HG02571 (cell line): Measurements from ENCODE around the gene ARID5A.
"Not testable (repeated sequence)": the region's sequence is repeated elsewhere in the genome, so short reads cannot be mapped to it uniquely, and the experiment has no call there.

Source experiments
- ATAC-seq: cut with Tn5 transposase; IDR thresholded peaks from one replicate; pipeline ENCODE4 v1.9.1; 2021; ENCODE audit warnings: mild to moderate bottlenecking, moderate library complexity; ENCODE audit not compliant: unreplicated experiment

ARID5A gene

DNA sequence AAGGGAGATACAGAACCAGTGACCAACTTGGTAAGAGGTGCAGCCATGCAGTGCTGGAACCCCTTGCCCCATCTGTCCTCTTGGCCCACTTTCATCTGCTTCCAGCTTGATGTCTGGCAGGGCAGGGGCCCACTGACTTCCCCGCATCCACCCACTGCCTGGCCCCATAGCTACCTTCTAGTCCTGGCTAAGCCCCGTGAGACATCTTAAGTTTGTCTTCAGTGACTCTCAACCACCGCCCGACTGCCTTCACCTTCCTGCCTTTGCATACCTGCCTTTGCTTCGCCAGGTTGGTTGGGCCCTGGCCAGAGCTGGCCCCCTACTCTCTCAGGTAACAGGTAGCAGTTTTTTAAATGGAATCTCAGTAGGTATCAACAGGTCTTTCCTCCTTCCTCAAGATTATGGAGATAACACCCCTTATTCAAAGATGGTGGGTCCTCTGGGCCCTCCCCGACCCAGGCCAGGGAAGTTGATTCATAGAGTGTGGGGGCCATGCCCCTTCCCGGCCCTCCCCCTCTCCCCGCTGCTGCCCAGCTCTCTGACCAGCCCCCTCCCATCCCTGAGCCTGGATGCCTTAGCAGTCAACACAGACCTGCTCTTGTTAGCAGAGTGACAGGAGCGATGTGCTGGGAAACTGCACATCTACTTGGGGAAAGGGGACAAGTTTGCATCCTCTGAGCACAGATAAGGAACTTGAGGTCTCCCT is 2.8 kb downstream of the ARID5A start:
- ATAC-seq: no peak

DNA sequence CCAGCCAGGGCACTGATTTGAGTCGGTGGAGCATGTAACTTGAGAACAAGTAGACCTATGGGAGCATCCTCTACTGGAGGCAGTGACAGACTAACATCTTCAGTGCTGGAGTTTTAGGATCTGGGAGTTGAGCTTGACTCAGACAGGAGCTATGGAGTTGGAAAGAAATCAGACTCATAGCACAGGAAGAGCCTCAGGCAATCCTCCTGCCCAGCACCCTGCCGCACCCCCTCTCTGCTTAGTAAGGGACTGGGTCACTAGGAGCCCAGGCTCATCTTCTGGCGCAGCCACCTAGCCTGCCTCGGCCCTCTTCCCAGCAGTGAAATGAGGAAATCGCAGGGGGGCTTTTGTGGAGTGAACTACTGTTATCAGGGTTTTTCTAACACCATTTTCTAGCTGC is 3.6 kb downstream of the ARID5A start:
- no peak for ATAC-seq

DNA sequence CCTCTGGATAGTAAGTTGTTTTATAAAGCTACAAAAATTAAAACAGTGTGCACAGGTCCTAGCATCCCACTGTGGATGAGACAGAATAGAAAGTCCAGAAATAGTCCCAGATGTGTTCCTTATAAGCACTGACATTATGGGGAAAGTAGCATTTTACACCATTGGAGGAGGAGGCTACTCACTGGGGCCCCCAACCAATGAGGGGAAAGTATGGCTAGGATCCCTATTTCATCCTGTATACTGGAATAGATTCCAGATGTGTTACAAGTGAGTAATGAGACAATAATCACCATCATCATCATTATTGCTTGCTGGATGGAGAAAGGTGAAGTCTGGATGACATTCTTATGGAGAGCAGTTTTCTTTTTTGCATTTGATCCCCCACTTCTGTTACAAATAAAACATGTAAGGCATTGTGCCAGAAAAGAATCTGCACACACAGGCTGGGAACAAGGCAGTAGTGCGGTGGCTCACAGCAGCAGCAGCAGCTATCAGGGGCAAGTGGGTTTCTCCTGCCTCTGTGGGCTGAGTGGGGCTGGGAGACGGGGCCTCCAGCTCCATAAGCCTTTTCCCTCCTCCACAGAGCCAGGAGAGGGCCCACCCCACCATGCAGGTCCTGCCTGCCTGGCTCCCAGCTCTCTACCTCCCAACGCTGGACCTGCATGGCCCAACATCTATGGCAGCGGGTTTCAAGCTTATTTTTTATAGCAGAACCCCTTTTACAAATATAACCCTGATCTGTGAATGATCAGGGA is 5.0 kb downstream of the ARID5A start:
- no peak for ATAC-seq

DNA sequence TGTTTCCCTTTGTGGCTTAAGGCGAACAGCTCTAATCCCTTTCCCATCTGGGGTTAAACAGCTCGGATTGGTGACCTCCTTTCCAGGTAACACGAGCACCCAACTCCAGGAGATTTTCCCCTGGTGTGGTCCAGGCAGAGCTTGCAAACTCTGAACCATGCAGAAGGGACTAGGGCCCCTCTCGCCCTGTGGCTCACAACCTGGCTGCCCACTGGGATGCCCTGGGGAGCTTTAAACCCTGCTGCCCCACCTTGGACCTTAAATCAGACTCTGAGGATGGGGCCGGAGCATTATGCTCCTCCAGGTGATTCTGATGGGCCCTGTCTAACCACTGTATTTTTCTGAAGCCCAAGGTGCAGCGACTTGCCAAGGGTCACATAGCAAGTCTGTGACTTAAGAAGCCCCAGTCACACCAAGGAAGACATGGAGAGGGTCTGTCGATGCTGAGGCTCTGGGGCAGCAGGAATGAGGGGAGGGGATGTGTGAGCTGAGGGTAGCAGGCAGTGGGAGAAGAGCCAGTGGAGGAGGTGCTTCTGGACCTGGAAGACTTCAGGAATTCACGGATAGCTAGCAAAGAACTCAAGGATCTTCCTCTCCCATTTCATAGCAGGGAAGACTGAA is 5.9 kb downstream of the ARID5A start:
- no peak for ATAC-seq

DNA sequence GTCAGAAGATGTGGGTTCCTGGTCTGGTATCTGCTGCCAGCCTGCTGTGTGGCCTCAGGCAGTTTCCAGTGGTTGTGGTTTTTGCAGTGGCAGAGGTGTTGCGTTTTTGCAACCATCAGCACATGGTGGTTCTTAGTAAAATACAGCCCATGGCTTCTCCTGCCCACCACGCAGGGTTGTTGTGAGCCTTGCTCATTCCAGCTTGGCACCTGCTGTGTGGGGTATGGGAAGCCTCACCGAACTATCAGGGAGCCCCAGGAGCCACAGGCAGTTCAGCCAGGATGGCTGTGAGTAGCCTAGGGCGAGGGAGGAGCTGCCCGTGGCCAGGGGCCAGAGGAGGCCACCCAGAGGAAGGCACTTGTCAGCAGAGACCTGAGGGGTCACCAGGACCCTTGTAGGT is 9.8 kb downstream of the ARID5A start:
- ATAC-seq: no peak

DNA sequence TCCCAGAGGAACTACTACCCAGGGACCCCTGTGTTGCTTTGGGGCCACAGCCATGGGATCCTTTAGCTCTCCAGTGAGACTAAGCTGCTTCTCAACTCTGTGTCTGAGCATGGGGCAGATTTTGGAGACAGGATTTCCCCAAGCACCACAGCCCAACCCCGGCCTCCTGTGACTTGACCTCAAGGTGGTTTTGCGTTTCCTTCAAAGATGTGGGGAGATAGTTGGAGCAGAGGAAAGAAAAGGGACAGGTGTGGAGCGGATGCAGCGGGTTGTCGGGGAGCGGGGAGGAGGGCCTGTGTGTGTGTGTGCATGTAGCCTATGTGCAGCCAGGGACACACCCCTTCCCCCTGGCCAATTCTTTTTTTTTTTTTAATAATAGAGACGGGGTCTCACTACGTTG is 10.2 kb downstream of the ARID5A start:
- ATAC-seq: no peak

DNA sequence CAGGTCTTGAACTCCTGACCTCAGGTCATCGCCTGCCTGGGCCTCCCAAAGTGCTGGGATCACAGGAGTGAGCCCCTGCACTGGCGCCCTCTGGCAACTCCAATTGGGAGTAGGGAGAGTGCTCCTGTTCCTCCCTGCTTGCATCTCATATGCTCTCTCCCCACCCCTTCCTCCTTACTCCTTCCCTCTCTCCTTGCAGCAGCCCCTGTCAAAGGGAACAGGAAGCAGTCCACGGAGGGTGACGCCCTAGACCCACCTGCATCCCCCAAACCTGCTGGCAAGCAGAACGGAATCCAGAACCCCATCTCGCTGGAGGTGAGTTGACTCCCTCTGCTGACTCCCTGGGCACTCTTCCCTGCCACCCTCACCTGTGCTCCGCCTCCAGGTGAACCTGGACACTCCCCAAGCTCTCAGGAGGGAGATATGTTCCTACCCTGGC is 10.7 kb downstream of the ARID5A start:
- no peak for ATAC-seq

DNA sequence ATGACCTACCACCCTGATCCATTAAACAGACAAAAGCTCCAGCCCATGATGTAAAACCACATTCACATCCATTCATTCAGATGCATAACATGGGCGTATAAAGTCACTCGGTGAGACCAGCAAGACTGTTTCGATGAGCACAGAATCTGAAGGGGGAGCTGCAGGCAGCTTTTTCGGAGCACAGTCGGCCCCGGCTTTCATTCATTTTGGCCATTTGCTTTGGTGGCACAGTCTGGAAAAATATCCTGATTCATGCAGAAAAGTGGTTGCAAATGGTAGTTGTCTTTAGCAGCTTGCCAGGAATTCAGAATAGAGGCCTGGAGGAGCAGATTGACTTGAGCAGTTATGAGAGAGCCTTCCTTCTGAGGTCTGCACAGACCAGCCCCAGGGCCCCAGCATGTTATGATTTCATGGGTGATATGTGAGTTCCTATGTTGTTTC is 11.2 kb downstream of the ARID5A start:
- ATAC-seq: no peak

DNA sequence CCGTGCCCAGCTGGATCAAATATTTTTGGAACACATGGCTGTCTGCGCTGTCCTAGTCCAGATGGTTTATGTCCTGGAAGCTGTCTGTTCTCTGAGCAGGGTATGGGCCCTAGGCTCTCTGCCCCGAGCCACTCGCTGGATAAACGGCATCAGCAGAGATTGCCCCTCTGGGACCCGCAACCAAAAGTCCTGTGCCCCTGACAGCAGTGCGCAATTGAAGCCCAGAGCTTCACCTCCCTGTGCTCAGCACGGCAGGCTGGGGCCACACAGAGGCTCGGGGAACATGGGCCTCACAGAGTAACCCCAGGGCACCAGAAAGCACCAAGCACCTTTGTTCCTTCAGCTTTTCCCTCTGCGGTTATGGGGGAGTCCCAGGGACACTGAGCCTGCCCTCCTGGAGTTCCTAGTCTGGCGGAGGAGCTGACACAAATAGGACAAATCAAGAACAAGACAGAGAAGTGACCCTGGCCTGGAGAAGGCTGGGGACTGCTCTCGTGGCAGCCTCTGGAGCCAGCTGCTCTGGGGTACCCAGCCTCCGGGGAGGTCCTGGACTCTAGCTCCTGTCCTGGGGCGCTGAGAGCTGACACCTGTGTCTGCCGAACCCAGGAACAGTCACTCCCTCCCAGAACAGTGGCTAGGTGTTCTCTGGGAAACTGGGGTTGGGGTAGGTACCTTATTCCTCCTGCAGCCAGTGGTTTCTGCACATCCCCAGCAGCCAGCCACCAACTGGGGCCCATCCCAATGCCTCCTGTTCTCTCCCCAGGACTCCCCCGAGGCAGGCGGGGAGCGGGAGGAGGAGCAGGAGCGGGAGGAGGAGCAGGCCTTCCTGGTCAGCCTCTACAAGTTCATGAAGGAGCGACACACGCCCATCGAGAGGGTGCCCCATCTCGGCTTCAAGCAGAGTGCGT is 12.3 kb downstream of the ARID5A start:
- ATAC-seq: no peak

DNA sequence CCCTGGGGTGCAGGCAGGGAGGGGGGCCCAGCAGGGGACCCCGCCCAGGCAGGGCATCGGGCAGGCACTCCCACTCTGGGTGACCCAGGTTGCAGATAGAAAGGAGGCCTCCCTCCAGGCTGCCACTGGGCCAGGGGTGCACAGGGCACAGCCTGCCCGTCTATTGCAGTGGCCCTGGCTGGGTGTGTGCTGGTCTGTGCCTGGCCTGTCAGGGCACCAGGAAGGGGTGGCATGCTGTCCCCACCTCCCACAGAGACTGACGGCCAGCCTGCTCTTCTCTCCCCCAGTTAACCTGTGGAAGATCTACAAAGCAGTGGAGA is 12.9 kb downstream of the ARID5A start:
- ATAC-seq: no peak

DNA sequence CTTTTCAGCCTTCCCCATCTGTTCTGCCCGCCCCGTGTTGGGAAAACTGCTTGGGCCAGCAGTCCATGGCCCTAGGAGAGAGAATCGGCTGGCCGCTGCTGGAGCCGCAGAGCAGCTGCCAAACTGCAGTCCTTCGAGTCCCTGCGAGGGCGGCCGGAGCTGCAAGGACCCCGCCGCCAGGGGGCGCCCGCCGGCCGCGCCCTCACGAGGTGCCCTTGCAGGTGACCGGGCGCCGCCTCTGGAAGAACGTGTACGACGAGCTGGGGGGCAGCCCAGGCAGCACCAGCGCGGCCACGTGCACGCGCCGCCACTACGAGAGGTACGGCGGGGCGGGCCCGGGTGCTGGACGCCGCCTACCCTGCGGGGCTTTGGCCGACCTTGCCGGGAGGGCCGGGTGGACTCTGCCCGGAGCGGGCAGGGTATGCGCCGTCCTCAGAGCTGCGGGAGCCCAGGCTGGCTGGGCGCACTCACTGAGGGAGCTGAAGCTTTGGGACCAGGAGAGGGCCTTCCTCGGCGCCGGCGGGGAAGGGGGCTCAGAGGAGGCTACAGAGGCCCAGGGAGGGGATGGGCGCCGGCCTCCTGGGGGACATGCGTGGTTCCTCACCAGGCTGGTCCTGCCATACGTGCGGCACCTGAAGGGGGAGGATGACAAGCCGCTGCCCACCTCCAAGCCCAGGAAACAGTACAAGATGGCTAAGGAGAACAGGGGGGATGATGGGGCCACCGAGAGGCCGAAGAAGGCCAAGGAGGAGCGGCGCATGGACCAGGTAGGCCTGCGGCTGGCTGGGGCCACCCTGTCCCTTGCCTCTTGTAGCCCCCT is 13.6 kb downstream of the ARID5A start:
- ATAC-seq: no peak

DNA sequence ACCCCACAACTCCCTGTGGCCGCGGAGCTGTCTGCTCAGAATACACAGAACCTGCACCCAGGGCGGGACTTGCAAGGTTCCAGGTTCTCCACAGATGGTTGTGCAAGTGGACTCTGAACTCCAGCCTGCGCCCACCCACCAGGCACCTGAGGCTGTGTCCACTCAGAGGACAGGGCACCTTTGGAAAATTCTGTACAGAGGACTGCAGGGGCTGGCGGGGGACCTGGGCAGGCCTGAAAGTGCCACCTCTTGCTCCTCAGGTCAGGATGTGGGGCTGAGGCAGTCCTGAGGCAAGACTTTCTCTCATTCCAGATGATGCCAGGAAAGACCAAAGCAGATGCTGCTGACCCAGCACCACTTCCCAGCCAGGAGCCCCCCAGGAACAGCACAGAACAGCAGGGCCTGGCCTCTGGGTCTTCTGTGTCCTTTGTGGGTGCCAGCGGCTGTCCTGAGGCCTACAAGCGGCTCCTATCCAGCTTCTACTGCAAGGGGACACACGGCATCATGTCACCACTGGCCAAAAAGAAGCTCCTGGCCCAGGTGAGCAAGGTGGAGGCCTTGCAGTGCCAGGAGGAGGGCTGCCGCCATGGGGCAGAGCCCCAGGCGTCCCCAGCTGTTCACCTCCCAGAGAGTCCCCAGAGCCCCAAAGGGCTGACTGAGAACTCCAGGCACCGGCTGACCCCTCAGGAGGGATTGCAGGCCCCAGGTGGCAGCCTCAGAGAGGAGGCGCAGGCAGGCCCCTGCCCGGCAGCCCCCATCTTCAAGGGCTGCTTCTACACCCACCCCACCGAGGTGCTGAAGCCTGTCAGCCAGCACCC is 14.4 kb downstream of the ARID5A start:
- ATAC-seq: no peak

DNA sequence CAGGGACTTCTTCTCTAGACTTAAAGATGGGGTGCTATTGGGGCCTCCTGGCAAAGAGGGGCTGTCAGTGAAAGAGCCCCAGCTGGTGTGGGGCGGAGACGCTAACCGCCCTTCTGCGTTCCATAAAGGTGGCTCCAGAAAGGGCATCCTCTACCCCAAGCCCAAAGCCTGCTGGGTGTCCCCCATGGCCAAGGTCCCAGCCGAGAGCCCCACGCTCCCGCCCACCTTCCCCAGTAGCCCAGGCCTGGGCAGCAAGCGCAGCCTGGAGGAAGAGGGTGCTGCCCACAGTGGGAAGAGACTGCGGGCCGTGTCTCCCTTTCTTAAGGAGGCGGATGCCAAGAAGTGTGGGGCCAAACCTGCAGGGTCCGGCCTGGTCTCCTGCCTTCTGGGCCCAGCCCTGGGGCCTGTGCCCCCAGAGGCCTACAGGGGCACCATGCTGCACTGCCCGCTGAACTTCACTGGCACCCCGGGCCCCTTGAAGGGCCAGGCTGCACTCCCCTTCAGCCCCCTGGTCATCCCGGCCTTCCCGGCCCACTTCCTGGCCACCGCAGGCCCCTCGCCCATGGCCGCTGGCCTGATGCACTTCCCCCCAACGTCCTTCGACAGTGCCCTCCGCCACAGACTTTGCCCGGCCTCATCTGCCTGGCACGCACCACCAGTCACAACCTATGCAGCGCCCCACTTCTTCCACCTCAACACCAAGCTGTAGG is 15.2 kb downstream of the ARID5A start:
- no peak for ATAC-seq

DNA sequence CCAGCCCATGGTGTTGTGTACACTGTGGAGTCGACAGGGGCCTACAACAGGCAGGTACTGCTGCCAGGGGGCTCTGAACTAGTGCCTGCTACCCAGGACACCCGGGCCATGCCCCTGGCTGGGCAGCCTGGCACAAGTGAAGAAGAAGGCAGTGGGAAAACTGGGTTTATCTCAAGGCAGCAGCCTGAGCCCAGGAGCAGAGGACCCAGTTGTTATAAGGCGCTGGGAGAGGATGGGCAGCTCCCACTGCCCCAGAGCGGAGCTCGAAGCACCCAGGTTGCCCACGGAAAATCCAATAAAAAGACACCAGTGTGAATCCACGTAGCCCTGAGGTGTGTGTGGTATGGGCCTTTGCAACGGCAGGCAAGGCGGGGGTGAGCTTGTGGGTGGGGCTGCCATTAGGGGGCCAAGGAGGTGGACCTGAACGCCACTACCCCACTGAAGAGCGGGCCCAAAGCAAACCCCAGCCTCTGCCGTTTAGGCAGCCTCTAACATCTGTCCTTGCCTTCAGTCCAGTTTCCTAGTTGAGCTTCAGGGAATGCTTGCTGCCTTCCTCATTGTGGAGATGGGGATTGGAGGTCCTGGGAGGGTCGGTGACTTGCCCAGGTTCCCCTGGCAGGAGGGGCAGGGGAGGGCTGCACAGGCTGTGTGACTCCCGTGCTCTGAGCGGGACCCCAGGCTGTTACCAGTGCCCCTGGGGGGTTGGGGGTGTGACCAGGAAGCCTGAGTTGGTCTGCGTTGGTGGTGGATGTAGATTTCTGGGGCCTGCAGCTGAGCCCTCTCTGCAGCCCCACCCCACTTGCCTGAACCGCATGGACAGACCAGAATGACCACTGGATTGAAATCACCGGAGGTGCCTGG is 16.0 kb downstream of the ARID5A start:
- ATAC-seq: no peak

DNA sequence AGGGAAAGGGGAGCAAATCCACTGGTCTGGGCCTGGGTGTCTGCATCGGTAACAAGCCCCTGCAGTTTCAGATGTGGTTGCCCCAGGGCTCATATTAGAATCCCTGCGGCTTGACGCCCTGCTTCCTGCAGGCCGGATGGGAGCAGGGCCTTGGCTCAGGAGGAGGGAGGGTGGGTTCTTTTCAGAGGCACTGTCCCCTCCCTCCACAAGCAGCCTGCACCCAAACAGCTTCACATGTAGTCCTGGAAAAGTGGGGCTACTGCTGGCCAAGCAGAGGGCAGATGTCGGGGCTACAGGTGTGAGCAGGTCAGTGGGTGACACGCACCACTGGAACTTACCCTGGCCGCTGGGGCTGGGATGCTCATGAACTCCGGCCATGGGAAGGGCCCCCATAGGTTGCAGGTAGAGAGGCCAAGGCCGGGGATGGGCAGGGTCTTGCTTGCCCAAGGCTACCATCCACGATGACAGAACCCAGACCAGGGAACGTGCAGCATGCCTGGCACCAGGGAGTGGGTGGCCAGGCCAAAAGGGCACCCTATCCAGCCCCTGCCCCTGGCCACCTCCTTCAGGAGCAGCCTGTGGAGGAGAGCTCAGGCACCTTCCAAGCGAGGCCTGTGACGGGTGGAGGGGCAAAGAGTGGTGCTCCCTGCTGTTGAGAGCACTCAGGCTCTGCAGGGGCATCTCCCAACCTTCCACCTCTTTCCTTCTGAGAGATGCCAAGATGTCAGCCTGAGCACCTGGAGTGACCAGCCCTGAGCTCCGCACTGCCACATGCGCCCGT is 16.8 kb downstream of the ARID5A start:
- ATAC-seq: no peak

DNA sequence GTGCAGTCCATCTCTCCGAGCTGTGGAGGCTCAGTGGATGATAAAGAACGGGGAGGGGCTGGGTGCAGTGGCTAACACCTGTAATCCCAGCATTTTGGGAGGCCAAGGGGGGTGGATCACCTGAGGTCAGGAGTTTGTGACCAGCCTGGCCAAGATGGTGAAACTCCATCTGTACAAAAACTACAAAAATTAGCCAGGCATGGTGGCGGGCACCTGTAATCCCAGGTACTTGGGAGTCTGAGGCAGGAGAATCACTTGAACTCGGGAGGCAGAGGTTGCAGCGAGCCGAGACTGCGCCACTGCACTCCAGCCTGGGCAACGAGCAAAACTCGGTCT is 17.4 kb downstream of the ARID5A start:
- not testable (repeated sequence) for ATAC-seq
